Progenitor cell of endocrine pancreas (in vitro differentiated cells): ENCODE measurements around the gene MBP. TPM values are rescaled to one million over a fixed set of nuclear protein-coding genes. Genes with fewer than 3 reads are reported as not detected.

ENCODE experiments used
- DNase-seq: peaks from one replicate; pipeline ENCODE4 v3.0.0; 2021; ENCODE audit warnings: low spot score; ENCODE audit not compliant: unreplicated experiment
- H3K27ac Mint-ChIP-seq: 2 replicates; pipeline ENCODE4 v1.8.0; 2021; ENCODE audit warnings: mild to moderate bottlenecking, moderate library complexity, mixed read lengths
- H3K27me3 Mint-ChIP-seq: 2 replicates; pipeline ENCODE4 v1.8.0; 2021; ENCODE audit warnings: mixed read lengths
- H3K36me3 Mint-ChIP-seq: 2 replicates; pipeline ENCODE4 v1.8.0; 2022; ENCODE audit warnings: mixed read lengths; ENCODE audit not compliant: insufficient read depth
- H3K4me1 Mint-ChIP-seq: 2 replicates; pipeline ENCODE4 v1.8.0; 2021; ENCODE audit warnings: low read depth, mixed read lengths
- H3K4me3 Mint-ChIP-seq: 2 replicates; pipeline ENCODE4 v1.8.0; 2021; ENCODE audit warnings: low read depth, mild to moderate bottlenecking, moderate library complexity, mixed read lengths
- H3K9me3 Mint-ChIP-seq: 2 replicates; pipeline ENCODE4 v1.8.0; 2021; ENCODE audit warnings: low read depth, mixed read lengths
- CTCF ChIP-seq: fragments of 200-600 bp; sonication (generic); IDR thresholded peaks from one replicate; pipeline ENCODE4 v1.5.0; 2021; ENCODE audit warnings: antibody characterized with exemption, mild to moderate bottlenecking; ENCODE audit not compliant: unreplicated experiment
- total RNA-seq: library from RNA; stranded (reverse); gene quantifications from 2 replicates; pipeline ENCODE4 v1.2.1, GENCODE V29; 2021

MBP gene
- total RNA-seq, 1 donor from 2014 or later, result 38.4 TPM

DNA sequence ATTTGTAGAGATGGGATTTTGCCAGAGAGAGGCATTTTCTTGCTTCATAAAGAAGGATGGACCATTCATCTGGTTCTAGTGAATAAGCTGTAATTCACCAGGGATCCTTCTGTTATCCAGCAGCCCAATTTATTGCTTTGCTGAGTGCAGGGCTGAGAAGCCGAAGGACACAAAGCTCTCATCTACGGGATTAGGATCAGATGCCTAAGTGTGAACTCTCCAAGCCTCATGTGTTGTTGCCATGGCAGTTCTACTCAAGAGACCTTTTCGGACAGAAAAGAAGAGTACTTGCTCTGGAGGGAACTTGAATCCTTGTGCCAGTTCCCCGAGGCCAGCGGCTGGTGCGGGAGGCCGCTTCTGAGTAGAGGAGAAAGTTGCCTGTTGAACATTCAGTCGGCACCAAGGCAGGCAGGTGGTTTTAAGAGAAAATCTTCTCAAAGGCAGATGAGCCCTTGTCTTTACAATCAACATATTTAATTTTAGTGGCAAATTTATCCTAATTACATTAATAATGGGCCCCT lies 38.4 kb upstream of the MBP start:
- peaks cover 14% of the 10 kb centered on the region for H3K27me3 Mint-ChIP-seq
- H3K9me3 Mint-ChIP-seq, result no peaks in the 10 kb centered on the region
- no peak overlapping the region for H3K4me3 Mint-ChIP-seq
- DNase-seq, result no peak
- H3K36me3 Mint-ChIP-seq, result no peaks in the 10 kb centered on the region
- H3K27ac Mint-ChIP-seq, result no peak overlapping the region
- TF ChIP-seq CTCF, result no peak
- no peaks in the 10 kb centered on the region for H3K4me1 Mint-ChIP-seq

- H3K36me3 Mint-ChIP-seq, result no peaks in the 10 kb centered on the region
- H3K27me3 Mint-ChIP-seq, result peaks cover 27% of the 10 kb centered on the region
- H3K4me1 Mint-ChIP-seq, result no peaks in the 10 kb centered on the region
- no peak for TF ChIP-seq CTCF
- DNase-seq, result no peak
- H3K9me3 Mint-ChIP-seq, result no peaks in the 10 kb centered on the region
- no peak overlapping the region for H3K27ac Mint-ChIP-seq
- H3K4me3 Mint-ChIP-seq, result no peak overlapping the region
Measured at GRCh38 chr18:77168811-77169311, 36.3 kb upstream of the MBP start.

DNA sequence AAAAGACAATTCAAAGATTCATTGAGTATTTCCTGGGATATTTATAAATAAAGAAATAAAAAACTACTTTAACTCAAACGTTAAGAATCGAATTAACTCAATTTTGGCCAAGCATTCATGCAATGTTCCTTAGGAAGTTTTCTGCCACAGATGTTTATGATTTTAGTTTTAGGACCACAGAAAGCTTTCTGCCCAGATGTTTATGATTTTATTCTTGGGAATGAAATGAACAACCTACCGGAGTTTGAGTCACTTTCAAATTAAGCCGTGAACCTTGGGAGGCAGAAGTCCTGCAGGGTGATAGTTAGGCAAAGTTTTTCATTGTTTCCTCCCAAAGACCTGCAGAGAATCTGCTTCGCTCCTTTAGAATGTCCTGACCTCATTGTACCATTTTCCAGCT lies 34.7 kb upstream of the MBP start:
- no peak for TF ChIP-seq CTCF
- Mint-ChIP-seq H3K36me3 (no peaks in the 10 kb centered on the region), H3K27me3 (peaks cover 35% of the 10 kb centered on the region), H3K4me3 (no peak overlapping the region), H3K27ac (no peak overlapping the region), H3K9me3 (no peaks in the 10 kb centered on the region), H3K4me1 (no peaks in the 10 kb centered on the region)
- DNase-seq, result no peak

DNA sequence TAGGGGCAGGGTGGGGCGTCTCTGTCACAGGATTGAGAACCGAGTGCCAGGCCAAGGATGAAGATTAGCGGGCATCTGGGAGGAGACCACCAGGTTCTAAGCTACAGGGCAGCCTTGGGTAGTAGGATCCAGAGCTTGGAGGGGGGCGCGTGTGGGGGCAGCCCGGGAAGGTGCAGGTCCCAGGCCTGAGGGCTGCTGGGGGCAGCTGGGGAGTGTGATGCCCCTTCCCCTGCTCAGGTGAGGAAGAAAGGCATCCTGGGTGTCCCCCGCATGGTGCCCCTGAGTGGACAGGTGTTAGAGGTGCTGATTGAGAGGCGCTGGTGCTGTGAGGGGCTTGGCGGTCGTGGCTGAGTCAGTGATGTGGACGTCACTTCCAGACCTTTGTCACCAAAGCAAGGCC lies 33.9 kb upstream of the MBP start:
- no peak overlapping the region for H3K4me3 Mint-ChIP-seq
- H3K9me3 Mint-ChIP-seq, result no peaks in the 10 kb centered on the region
- no peaks in the 10 kb centered on the region for H3K4me1 Mint-ChIP-seq
- H3K27ac Mint-ChIP-seq, result no peak overlapping the region
- H3K36me3 Mint-ChIP-seq, result no peaks in the 10 kb centered on the region
- TF ChIP-seq CTCF, result no peak
- peaks cover 42% of the 10 kb centered on the region for H3K27me3 Mint-ChIP-seq
- DNase-seq, result no peak

- TF ChIP-seq CTCF, result no peak
- Mint-ChIP-seq H3K9me3 (no peaks in the 10 kb centered on the region), H3K4me3 (no peak overlapping the region), H3K27me3 (peaks cover 47% of the 10 kb centered on the region), H3K4me1 (peaks cover 4% of the 10 kb centered on the region), H3K36me3 (no peaks in the 10 kb centered on the region), H3K27ac (no peak overlapping the region)
- no peak for DNase-seq
Measured at GRCh38 chr18:77165503-77166188, 33.1 kb upstream of the MBP start.
